Lower lobe of right lung (tissue), 2 donors: ENCODE data around the gene PML. TPM values are rescaled to one million over a fixed set of nuclear protein-coding genes. Genes with fewer than 3 reads are reported as not detected.
"Not testable (repeated sequence)": the region's sequence is repeated elsewhere in the genome, so short reads cannot be mapped to it uniquely, and the experiment has no call there.

Source experiments
- ATAC-seq, 2 donors: fragments of 200-7000 bp; cut with Tn5 transposase; one replicate each; pipeline ENCODE4 v1.9.1; 2020 to 2022; ENCODE audit warnings: mild to moderate bottlenecking in 2 of 2, moderate library complexity in 2 of 2
- DNase-seq: peaks from one replicate; pipeline ENCODE4 v3.0.0-alpha.2; 2020
- H3K27ac ChIP-seq: fragments of 200-600 bp; one replicate; pipeline ENCODE4 v1.8.0; 2022
- H3K27me3 ChIP-seq: fragments of 200-600 bp; one replicate; pipeline ENCODE4 v1.8.0; 2022; ENCODE audit warnings: low read depth
- H3K36me3 ChIP-seq: fragments of 200-600 bp; one replicate; pipeline ENCODE4 v1.8.0; 2022; ENCODE audit warnings: mild to moderate bottlenecking
- H3K4me1 ChIP-seq: fragments of 200-600 bp; one replicate; pipeline ENCODE4 v1.8.0; 2022
- H3K4me3 ChIP-seq: fragments of 200-600 bp; one replicate; pipeline ENCODE4 v1.8.0; 2022; ENCODE audit warnings: mild to moderate bottlenecking
- H3K9me3 ChIP-seq: fragments of 200-600 bp; one replicate; pipeline ENCODE4 v1.8.0; 2022
- intact Hi-C: fragments of 100-400 bp; cut with DNase I; formaldehyde crosslinking; loops from one replicate; pipeline ENCODE4 v1.11.0; 2022
- total RNA-seq: library from RNA; stranded (reverse); fragmentation: NEBNext Ultra II Directional; extraction: Animal tissue kit (Norgen Biotek cat#: 25700); gene quantifications from one replicate; pipeline ENCODE4 v1.2.1, GENCODE V29; 2021
- TF ChIP-seq, protein P1 (sequence below): fragments of 200-600 bp; IDR thresholded peaks from one replicate; pipeline ENCODE4 v1.8.0; 2022; ENCODE audit warnings: antibody characterized with exemption, mild to moderate bottlenecking
- donor health status: DM: no; HTN: yes; CAD: no; lungs with severe emphysema.

PML gene
- total RNA-seq, 1 donor from 2014 or later = 79.4 TPM

- intact Hi-C loops = no loop called here
These were observed 56.2 kb downstream of the PML start for GRCh38 chr15:74050556-74051234.

GRCh38 chr15:74052271-74053260 is 58.0 kb downstream of the PML start:
- Histone ChIP-seq H3K27ac (peak overlapping the region; percentile 61), H3K4me1 (peaks cover 47% of the 10 kb centered on the region)
- H3K27me3 ChIP-seq, intact Hi-C loops, H3K9me3 ChIP-seq, H3K36me3 ChIP-seq, H3K4me3 ChIP-seq, DNase-seq, ATAC-seq: not testable (repeated sequence)

More at GRCh38 chr15:74050556-74051234, 56.2 kb downstream of the PML start:
- no peak for DNase-seq
- Histone ChIP-seq H3K36me3 (peaks cover 2% of the 10 kb centered on the region), H3K4me1 (peaks cover 47% of the 10 kb centered on the region), H3K27me3 (no peaks in the 10 kb centered on the region), H3K9me3 (no peaks in the 10 kb centered on the region), H3K27ac (peak overlapping the region; percentile 80), H3K4me3 (peak overlapping the region; percentile 12)
- no peak for ATAC-seq
- TF ChIP-seq, protein P1, sequence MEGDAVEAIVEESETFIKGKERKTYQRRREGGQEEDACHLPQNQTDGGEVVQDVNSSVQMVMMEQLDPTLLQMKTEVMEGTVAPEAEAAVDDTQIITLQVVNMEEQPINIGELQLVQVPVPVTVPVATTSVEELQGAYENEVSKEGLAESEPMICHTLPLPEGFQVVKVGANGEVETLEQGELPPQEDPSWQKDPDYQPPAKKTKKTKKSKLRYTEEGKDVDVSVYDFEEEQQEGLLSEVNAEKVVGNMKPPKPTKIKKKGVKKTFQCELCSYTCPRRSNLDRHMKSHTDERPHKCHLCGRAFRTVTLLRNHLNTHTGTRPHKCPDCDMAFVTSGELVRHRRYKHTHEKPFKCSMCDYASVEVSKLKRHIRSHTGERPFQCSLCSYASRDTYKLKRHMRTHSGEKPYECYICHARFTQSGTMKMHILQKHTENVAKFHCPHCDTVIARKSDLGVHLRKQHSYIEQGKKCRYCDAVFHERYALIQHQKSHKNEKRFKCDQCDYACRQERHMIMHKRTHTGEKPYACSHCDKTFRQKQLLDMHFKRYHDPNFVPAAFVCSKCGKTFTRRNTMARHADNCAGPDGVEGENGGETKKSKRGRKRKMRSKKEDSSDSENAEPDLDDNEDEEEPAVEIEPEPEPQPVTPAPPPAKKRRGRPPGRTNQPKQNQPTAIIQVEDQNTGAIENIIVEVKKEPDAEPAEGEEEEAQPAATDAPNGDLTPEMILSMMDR = no peak

DNA sequence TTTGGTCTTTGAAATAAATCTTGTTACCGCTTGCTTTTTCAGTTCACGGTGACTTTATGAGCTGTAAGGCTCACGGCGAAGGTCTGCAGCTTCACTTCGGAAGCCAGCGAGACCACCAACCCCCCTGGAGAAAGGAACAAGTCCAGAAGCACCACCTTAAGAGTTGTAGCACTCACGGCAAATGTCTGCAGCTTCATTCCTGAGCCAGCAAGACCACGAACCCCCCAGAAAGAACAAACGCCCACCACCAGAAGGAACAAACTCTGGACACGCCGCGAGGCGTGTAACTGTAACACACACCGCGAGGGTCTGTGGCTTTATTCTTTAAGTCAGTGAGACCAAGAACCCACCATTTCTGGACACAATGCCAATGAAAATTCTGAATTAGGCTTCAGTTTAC is 59.0 kb downstream of the PML start:
- Histone ChIP-seq H3K27ac (no peak overlapping the region), H3K36me3 (no peaks in the 10 kb centered on the region), H3K4me3 (no peak overlapping the region), H3K27me3 (no peaks in the 10 kb centered on the region), H3K4me1 (peaks cover 38% of the 10 kb centered on the region), H3K9me3 (no peaks in the 10 kb centered on the region)
- TF ChIP-seq, protein P1 = no peak
- DNase-seq (peak; percentile 20), ATAC-seq (no peak)
- intact Hi-C loops = no loop called here

DNA sequence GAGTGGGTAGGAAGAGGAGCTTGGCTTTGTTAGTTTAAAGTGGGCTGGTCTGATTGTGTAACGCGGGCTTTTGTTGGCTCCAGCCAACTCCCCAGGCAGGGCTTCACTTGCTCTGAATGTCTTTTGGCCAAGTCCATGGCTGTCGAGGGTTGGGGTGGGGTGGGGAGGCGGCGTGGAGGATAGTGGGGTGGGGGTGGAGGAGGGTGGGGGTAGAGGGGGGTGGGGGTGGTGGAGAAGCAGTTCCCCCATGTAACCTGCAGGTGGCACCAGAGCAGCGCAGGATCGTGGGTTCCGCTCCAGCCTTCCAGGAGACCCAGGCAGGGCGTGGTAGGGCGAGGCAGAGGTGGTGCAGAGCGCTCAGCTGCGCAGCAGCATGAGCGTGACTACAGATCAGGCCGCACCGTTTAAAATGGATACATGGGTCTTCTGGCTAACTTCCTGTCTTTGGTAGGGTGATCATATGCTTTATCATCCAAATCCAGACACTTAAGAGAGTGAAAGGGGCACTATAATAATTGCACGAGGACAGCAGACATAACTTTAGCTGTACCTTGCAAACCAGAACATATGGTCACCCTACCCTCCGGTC is 59.5 kb downstream of the PML start:
- Histone ChIP-seq H3K4me1 (peaks cover 33% of the 10 kb centered on the region), H3K9me3 (no peaks in the 10 kb centered on the region), H3K36me3 (no peaks in the 10 kb centered on the region), H3K27ac (no peak overlapping the region), H3K4me3 (no peak overlapping the region), H3K27me3 (no peaks in the 10 kb centered on the region)
- intact Hi-C loops = no loop called here
- ATAC-seq = peak; percentile 87 to 92
- TF ChIP-seq, protein P1 = peak; percentile 45
- peak; percentile 84 for DNase-seq

- intact Hi-C loops = no loop called here
These were observed 61.3 kb downstream of the PML start for GRCh38 chr15:74055804-74056203.

DNA sequence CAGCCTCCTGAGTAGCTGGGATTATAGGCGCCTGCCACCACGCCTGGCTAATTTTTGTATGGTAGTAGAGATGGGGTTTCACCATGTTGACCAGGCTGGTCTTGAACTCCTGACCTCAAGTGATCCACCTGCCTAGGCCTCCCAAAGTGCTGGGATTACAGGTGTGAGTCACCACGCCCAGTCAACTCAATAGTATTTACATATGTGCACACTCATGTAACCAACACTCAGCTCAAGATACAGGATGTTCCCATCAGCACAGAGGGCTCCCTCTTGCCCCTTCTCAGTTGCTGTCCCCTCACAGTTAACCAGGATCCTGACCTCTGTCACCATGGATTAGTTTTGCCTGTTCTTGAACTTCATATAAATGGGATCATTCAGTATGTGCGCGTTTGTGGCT is 61.8 kb downstream of the PML start:
- H3K36me3 ChIP-seq, H3K27ac ChIP-seq, H3K9me3 ChIP-seq, H3K27me3 ChIP-seq, ATAC-seq, H3K4me3 ChIP-seq, intact Hi-C loops, DNase-seq: not testable (repeated sequence)
- H3K4me1 ChIP-seq = peaks cover 14% of the 10 kb centered on the region

More at GRCh38 chr15:74055804-74056203, 61.3 kb downstream of the PML start:
- peaks cover 20% of the 10 kb centered on the region for H3K4me1 ChIP-seq
- no peak overlapping the region for H3K4me3 ChIP-seq
- H3K27me3 ChIP-seq = no peaks in the 10 kb centered on the region
- no peaks in the 10 kb centered on the region for H3K9me3 ChIP-seq
- H3K36me3 ChIP-seq = no peaks in the 10 kb centered on the region
- H3K27ac ChIP-seq = no peak overlapping the region
- ATAC-seq (no peak), DNase-seq (no peak)
- TF ChIP-seq, protein P1 = no peak

GRCh38 chr15:74059050-74059833 is 64.7 kb downstream of the PML start:
- ATAC-seq, H3K9me3 ChIP-seq, H3K36me3 ChIP-seq, DNase-seq, H3K27ac ChIP-seq, H3K4me1 ChIP-seq, intact Hi-C loops, H3K4me3 ChIP-seq, H3K27me3 ChIP-seq: not testable (repeated sequence)
